NCI-H146 treated with DMSO at 0.1 percent for 48 hours (cell line): ENCODE results near the gene EBLN2.
A peak's percentile ranks its signal among the peaks of the same experiment; 100 is the strongest.

Experiments used
- DNase-seq: peaks from one replicate; lab custom pipeline; 2025; ENCODE audit not compliant: unreplicated experiment; lab: John Stamatoyannopoulos, UW

Gene EBLN2

DNA sequence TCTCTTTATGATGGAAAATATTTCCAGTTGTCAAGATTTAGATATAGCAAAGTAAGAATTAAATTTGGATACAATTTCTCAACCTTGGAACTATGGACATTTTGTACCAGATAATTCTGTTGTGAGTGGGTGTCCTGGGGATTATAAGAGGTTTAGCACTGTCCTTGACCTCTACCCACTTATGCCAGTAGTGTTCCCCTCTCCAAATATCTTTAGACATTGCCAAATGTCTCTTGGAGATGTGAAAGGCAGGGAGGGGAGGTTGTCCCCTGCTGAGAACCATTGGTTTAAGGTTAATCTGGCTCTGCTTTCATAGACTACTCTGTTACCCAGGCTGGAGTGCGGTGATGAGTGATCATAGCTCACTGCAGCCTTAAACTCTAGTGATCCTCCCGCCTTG is at the start of gene EBLN2:
TSS of gene EBLN2 (plus strand) at position 244 of the 400 bp plus-strand sequence. CDS start 423 bp downstream, outside the sequence.
- no peak for DNase-seq

DNA sequence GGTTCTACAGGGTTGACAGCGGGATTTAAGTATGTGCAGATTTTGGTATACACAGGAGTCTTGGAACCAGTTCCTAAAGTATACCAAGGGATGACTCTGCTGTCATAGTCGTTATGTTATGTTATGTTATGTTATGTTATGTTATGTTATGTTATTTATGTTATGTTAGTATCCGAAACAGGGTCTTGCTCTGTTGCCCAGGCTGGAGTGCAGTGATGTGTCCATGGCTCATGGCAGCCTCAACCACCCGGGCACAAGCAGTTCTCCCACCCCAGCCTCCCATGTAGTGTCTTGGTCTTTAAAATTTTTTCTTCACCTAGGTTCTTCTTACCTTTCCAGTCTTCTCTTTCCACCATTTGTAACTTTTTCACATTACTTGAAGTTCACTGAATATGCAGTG is 43.2 kb upstream of the EBLN2 start:
- DNase-seq, result no peak

DNA sequence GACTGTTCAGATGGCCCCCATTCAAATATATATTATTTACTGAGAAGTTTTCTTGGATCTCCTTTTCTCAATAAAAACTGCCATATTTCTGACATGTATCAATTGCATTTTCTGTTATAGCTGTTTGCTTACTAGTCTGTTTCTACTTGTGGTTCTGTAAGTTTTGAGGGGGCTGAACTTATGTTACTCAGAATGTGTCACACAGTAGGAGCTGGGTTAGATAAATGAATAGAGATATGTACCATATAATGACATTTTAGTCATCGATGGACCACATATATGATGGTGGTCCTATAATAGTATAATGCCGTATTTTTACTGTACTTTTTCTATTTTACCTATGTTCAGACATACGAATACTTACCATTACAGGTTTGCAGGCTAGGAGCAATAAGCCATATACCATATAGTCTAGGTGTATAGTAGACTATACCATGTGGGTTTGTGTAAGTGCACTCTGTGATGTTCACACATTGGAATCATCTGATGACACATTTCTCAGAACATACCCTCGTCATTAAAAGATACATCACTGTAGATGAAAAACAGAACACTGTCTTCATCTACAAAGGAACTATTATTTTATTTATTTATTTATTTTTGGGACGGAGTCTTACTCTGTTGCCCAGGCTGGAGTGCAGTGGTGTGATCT is 42.5 kb upstream of the EBLN2 start:
- no peak for DNase-seq

DNA sequence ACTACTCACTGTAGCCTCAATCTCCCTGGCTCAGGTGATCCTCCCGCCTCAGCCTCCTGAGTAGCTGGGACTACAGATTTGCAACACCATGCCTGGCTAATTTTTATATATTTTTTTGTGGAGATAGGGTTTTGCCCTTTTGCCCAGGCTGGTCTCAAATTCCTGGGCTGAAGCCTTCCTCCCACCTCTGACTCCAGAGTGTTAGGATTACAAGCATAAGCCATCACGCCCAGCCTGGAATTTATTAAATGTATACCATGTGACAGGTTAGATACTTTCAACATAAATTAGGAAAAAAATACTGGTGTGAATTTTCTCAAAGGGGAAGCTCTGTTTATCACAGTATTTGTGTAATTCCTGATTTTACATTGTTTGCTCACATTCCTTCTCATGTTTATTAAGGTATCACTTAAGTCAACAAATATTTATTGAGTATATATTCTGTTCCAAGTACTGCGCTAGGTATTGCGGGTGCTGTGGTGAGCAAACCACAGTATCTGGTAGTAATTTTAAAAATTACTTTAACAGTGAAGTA is 40.1 kb upstream of the EBLN2 start:
- DNase-seq, result no peak

DNA sequence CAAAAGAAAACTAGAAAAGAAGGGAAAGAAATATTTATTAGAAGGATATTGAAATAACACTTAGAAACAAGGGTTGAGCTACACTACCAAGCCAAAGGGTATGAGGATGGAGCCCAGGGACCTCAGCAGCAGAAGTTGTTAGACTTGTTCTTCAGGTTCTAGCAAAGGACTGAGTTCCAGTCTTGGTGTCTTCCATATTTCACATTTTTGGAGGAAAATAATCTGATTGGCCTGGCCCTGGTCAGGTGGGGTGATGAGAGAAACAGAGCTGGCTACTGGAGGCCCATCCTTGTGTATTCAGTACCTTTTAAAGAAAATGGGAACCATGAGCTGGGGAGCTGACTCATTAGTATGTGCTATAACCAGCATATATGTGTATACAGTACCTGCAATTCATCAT is 36.6 kb upstream of the EBLN2 start:
- DNase-seq, result no peak

DNA sequence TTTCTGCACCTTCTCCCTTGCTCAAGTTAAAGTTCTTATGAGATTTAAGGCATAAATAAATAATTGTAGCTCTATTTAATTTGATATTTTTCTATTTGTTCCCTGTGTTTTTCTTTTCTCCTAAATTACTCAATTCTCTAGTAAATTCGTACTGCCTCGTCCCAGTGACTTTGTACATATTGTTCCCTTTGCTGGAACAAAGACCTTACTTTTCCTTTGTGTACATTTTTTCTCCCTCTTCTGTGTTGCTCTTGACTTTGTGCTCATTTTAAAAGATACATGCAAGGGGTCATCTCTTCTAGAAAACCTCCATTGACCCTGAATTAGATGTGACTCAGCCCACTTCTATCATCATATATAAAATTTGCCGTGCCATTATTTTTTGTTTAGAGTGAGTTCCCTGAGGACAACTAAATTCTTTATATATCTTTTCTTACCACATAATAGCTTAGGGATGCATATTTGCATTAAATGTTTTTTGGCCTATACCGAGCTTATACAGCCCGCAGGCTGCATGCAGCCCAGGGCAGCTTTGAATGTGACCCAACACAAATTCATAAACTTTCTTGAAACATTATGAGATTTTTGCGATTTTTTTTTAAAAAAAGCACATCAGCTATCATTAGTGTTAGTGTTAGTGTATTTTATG is 35.2 kb upstream of the EBLN2 start:
- no peak for DNase-seq

DNA sequence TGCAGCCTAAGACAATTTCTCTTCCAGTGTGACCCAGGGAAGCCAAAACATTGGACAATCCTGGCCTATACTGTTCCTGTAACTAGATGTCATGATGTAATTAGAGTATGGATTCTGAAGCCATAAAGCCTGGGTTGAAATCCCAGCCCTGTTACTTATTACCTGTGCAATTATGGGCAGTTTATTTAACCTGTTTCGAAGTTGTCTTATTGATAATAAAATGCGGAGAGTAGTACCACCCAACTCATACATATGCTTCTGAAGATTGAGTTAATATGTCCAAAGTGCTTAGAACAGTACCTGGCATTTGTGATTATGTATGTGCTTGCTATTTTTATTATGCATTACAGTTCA is 34.7 kb upstream of the EBLN2 start:
- no peak for DNase-seq

DNA sequence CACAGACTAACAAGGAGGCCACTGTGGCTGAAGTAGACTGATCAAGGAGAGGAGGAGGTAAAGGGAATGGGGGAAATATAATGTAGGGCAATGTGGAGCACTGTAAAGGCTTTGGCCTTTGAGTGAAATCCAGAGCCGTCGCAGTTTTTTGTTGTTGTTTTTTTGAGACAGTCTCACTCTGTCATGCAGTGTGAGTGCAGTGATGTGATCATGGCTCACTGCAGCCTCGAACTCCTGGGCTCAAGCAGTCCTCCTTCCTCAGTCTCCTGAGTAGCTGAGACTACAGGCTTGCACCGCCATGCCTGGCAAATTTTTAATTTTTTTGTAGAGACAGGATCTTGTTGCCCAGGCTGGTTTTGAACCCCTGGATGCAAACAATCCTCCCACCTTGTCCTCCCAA is 32.7 kb upstream of the EBLN2 start:
- DNase-seq, result no peak

DNA sequence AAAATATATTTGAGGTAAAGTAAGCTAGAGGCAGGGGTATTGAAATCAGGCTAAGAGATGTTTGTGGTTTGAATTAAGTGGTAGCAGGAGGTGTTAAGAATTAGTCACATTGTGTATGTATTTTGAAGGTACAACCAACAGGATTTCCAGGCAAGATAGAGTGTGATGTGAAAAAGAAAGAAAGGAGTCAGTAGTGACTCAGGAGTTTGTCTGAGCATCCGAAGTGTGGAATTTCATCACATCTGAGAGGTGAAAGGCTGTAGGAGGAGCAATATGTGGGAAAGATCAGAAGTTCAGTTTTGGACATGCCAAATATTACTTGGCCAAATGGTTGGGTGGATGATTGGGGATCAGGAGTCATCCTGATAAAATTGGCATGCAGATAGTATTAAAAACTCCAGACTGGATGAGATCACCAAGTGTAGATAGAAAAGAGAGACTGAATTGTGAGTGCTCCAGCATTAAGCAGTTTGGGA is 32.1 kb upstream of the EBLN2 start:
- no peak for DNase-seq

DNA sequence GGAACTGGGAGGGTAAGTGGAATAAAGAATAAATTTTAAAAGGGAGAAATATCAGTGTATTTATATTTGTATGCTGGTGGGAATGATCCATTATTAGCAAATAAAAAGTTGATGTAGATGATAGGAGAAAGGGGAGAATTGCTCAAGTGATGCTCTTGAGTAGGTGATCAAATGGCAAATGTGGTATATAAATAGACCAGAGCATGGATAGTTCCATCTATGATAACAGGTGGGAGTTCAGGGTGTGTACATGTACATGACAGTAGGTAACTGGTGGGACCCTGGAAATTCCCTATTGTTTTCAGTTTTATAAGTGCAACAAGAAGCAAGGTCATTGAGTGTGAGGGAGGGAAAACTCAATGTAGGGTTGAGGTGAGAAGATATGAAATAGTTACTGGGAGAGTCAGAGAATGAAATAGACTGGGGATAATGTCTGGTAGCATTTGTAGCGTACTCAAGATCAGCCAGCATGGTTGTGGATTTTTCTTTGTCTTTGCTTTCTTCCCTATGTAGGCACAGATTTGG is 31.3 kb upstream of the EBLN2 start:
- DNase-seq, result no peak

DNA sequence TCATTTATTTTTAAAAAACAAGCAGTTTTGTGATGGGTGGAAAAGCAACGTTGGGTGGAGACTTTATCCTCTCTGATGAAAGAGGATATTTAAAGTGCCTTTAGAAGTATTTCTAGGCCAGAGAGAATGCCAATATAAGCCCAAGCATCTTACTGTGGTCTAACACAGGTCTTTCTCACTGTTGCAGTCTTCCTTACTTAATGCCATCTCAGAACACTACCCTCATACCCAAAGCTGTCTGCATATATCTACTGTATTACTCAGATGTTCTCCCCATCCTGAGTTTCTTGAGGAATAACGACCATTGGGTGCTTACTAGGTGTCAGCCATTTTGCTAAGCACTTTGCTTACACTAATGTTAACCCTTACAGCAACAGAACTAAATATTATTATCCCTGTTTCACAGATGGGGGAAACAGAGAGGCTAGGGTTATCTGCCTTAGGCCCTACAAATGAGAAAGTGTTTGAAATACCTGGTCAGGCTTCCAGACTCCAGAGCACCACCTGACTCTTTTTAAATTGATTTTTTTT is 29.8 kb upstream of the EBLN2 start:
- no peak for DNase-seq

DNA sequence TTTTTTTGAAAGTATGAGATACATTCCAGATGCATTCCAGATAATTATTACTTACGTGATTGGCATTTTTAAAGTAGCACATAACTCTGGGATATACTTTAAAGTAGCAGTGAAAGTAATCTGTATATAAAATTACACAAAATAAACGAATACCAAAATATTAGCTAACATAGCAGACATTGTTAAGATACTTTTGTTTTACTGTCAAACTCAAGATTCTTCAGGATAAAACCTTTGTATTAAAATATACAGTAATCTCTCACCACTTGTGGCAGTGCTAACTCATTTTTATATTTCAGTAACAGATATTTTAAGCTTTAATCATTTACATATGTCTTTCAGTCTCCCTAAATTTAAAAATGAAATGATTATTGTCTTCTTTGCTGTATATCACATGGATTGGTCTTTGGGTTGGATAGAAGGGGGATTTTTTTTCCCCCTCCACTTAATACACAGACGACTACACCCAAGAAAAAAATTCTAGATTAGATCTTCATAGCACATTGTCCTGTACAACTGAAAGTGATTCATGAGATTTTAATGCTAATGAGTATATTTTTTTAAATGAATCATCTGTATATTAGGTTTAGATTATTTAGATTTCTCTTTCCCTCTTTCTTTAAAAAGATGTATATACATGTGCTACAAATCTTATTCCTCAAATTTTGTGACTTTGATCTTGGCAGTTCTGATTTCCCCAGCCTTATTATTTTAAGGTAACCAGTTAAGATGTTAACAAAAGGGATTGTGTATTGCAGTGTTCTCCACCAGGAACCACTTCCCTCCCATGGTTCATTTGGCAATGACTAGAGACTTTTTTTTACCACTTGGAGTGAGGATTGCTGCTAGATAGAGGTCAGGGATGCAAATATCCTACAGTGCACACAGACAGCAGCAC is 24.5 kb upstream of the EBLN2 start:
- no peak for DNase-seq

DNA sequence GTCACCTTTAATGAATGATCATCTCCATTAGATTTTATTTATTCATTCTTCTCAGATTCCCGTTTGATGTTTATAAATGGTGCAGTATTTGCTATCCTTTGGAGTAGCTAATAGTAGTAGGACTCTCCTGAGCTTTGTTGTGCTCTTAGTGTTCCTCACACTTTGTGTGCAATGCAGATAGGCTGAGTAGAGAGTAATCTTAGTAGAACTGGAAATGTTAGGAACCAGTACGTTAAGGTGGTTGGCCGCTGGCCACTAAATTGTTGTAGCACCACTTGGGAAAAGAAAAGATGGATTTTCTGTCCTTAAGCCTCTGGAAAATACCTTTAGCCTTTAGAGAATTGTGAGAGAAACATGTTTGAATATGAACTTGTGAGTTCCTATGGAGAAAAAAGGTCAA is 19.9 kb upstream of the EBLN2 start:
- DNase-seq, result no peak

DNA sequence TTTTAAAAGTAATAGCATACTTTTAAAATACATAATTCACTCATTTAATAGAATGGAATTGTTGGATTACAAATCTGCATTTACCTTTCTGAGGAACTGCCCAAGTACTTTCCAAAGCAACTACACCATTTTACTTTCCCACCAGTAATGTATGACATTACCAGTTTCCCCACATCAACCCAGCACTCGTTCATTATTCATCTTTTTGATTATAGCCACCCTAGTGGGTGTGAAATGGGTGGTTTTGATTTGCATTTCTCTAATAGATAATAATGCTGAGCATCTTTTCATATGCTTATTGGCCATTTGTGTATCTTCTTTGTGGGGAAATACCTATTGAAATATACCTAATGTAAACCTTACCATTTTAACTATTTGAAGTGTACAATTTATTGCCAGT is 18.0 kb upstream of the EBLN2 start:
- DNase-seq, result no peak

DNA sequence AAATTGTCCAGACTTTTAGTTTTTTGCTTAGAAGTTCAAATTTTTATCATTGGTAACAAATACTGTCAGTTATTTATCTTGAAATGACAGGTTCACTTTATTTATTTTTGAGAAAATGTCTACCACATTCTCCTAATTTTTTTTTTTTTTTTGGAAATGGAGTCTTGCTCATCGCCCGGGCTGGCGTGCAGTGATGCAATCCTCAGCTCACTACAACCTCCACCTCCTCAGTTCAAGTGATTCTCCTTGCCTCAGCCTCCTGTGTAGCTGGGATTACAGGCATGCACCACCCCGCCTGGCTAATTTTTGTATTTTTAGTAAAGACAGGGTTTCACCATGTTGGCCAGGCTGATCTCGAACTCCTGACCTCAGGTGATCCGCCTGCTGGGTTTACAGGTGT is 16.1 kb upstream of the EBLN2 start:
- no peak for DNase-seq

DNA sequence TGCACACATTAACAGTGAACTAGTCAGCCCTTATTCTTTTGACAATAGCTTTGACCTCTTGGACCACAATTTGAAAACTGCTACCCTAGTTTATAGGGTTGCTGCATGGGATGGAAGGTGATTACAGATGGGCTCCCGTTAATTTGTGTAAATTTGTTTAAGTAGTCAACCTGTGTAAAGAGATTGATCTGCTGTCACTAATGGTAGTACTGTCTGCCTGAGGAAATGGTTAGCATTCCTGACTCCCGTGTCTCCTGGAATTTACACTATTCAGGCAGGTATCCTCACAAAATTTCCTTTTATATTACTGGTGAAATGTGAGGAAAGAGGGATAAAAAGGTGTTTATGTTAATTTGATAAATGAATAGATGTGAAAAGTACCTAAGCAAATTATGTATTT is 15.3 kb upstream of the EBLN2 start:
- DNase-seq, result peak; percentile 8

DNA sequence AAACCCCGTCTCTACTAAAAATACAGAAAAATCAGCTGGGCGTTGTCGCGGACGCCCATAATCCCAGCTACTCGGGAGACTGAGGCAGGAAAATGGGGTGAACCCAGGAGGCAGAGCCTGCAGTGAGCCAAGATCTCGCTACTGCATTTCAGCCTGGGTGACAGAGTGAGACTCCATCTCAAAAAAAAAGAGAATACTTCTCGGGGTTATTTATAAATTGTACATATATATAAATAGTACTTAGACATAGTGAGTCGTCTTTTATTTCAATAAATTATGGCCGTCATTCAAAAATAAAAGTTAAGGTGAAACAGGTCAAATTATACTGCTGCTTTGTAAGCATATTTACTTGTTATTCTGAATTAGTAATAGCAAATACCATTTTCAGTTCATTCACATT is 12.1 kb upstream of the EBLN2 start:
- no peak for DNase-seq

DNA sequence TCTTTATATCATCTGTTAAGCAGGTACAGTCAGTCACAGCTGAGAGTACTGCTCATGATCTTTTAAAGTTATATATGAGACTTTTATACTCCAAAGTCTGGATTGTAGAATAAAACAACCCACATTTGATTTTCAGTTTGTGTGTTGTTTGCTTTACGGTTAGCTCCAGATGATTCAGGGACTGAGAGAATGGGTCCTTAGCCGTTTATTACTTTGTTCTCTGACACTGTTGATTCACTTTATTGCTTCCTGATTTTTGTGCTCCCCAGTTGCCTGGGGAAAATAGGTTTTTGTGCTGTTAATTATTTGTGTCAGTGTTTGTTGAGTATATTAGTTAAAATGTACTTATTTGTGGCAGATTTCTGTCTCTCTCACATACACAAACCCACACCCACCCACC is 8.6 kb upstream of the EBLN2 start:
- DNase-seq, result no peak

DNA sequence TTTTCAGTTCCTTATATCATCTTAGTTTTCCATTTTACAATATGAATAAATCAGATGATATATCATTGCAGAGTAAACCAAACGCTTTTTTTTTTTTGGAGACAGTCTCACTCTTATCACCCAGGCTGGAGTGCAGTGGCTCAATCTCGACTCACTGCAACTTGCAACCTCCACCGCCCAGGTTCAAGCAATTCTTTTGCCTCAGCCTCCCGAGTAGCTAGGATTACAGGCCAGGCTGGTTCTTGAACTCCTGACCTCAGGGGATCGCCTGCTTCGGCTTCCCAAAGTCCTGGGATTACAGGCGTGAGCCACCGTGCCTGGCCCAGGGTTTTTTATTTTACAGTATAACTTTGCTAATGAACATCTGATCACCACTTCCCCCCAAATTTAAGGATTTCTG is 5.9 kb upstream of the EBLN2 start:
- DNase-seq, result no peak

DNA sequence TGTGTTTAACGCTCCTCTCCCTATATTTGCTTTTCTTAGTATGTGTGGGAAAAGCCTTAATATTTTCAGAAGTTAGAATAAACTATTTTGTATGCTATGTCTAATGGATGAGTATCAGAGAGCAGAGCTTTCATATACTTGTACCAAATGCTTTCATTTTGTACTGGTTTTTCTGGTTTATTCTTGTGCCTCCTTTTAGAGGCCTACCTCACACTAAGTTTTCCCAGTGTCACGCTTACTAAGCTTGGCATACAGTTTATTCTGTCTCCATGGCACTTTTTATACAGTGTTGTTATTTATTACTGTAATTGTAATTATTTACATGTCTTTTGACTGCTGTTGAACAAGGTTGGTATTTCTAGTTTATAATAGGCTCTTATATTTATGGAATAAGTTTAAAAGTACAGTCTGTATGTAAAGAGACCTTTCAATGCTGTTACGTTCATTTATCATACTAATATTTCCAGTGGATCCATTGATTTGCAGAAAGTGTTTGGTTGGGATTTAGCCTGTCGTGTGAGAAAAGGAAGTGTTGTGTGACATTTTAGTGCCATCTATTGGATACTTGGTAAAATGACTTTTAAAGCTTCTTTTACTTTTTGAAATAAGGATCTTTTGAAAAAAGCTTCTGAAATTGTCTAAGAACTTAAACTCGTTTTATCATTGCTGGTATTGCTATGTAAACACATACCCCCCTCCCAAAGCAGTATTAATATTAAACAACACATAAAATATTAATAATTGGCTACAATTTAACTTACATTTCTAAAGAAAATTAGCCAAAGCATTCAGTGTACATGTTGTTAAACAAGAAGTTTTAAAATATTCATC is 5.2 kb upstream of the EBLN2 start:
- no peak for DNase-seq

DNA sequence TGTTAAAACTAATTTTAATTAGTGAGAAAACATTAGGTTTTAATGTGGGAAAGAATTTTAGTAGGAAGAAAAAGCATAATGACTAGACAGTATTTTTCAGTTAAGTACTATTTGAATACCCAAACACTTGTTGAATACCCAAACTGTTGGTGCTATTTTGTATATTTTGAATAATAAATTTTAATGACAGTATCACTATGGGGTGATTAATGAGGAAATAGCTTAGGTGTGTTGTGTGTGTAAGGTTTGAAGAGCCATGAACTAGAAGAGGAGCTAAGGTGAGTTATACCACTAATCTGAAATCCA is 4.7 kb upstream of the EBLN2 start:
- DNase-seq, result no peak
